Endothelial cell of umbilical vein (primary cell): ENCODE measurements around the gene IGSF9B. TPM values are rescaled to one million over a fixed set of nuclear protein-coding genes. Genes with fewer than 3 reads are reported as not detected.

ENCODE experiments used
- BruUV-seq: library from RNA; stranded (reverse); fragments of 400-500 nt; replicated peaks from 2 replicates; lab custom pipeline; 2021; lab: Mats Ljungman, UMichigan
- CTCF ChIA-PET: fragments of 300-600, 350-600 bp; sonication (Branson Sonifier 250); formaldehyde crosslinking; loops from one replicate; lab custom pipeline; 2021; ENCODE audit warnings: antibody characterized with exemption, inconsistent platforms; lab: Charles Lee
- POLR2A ChIA-PET: fragments of 300-600, 350-600 bp; sonication (Branson Sonifier 250); formaldehyde crosslinking; loops from one replicate; lab custom pipeline; 2021; ENCODE audit warnings: antibody characterized with exemption, inconsistent platforms; lab: Charles Lee
- DNase-seq: peaks from one replicate; pipeline ENCODE4 v3.0.0-alpha.2; 2011; ENCODE audit warnings: low read depth, low spot score
- FAIRE-seq: peaks from 2 replicates; lab custom pipeline; 2011; peaks lifted over from hg19 to GRCh38; lab: Jason Lieb, UNC
- H2AFZ ChIP-seq: 2 replicates; pipeline ENCODE4 v1.6.0; 2012; ENCODE audit warnings: low read depth, low read length, control low read depth, inconsistent platforms
- H3K27ac ChIP-seq: 2 replicates; pipeline ENCODE4 v1.5.1; 2011; ENCODE audit warnings: low read depth, mild to moderate bottlenecking, control low read depth, low read length, moderate library complexity; ENCODE audit not compliant: insufficient read depth
- H3K27me3 ChIP-seq, 2 experiments: 2 replicates each; pipeline versions ENCODE4 v1.6.0 to v1.6.1; 2011; ENCODE audit warnings: low read length in 2 of 2, mixed read lengths in 1 of 2; ENCODE audit not compliant: control insufficient read depth in 2 of 2, insufficient read depth in 2 of 2
- H3K36me3 ChIP-seq, 2 experiments: 2 replicates in 1 of 2; 3 replicates in 1 of 2; pipeline ENCODE4 v1.5.1; 2011; ENCODE audit warnings: low read length in 2 of 2, mild to moderate bottlenecking in 1 of 2, moderate library complexity in 1 of 2; ENCODE audit not compliant: control insufficient read depth in 2 of 2, insufficient read depth in 2 of 2; ENCODE audit errors: extremely low read depth in 1 of 2
- H3K4me1 ChIP-seq: 3 replicates; pipeline ENCODE4 v1.5.1; 2011; ENCODE audit warnings: mild to moderate bottlenecking, low read length; ENCODE audit not compliant: control insufficient read depth, insufficient read depth; ENCODE audit errors: extremely low read depth
- H3K4me2 ChIP-seq: 2 replicates; pipeline ENCODE4 v1.6.1; 2011; ENCODE audit warnings: low read length, control low read depth, mixed read lengths; ENCODE audit not compliant: insufficient read depth
- H3K4me3 ChIP-seq, 3 experiments: fragments of 200-600 bp in 1 of 3; sonication (generic), shearing (Covaris generic) in 1 of 3; replicated peaks in 1 of 3; 2 replicates each; pipeline ENCODE4 v1.5.1; 2011 to 2016; ENCODE audit warnings: control low read depth in 3 of 3, low read length in 3 of 3, mild to moderate bottlenecking in 2 of 3, inconsistent platforms in 1 of 3, low read depth in 1 of 3, moderate library complexity in 1 of 3; ENCODE audit not compliant: insufficient read depth in 1 of 3
- H3K79me2 ChIP-seq: 2 replicates; pipeline ENCODE4 v1.6.0; 2012; ENCODE audit warnings: low read length, inconsistent platforms; ENCODE audit not compliant: control insufficient read depth, insufficient read depth
- H3K9ac ChIP-seq: replicated peaks from 2 replicates; pipeline ENCODE3; 2011; ENCODE audit warnings: low read length, control low read depth; ENCODE audit not compliant: insufficient read depth; ENCODE audit errors: extremely low read depth
- H3K9me1 ChIP-seq: replicated peaks from 3 replicates; pipeline ENCODE4 v1.6.0; 2011; ENCODE audit warnings: mild to moderate bottlenecking, low read length; ENCODE audit not compliant: control insufficient read depth, insufficient read depth; ENCODE audit errors: extremely low read depth
- H3K9me3 ChIP-seq: replicated peaks from 2 replicates; pipeline ENCODE4 v1.5.1; 2012; ENCODE audit warnings: low read length, inconsistent platforms; ENCODE audit not compliant: control insufficient read depth, insufficient read depth
- H4K20me1 ChIP-seq: replicated peaks from 2 replicates; pipeline ENCODE3; 2011; ENCODE audit warnings: mild to moderate bottlenecking, low read length; ENCODE audit not compliant: control insufficient read depth, insufficient read depth; ENCODE audit errors: extremely low read depth
- CTCF ChIP-seq, 2 donors: IDR thresholded peaks; 1 replicate in 1 of 2; 2 replicates in 1 of 2; pipeline ENCODE4 v1.5.1; 2011; ENCODE audit warnings: low read length in 2 of 2, mild to moderate bottlenecking in 2 of 2, moderate library complexity in 2 of 2, control low read depth in 1 of 2, inconsistent platforms in 1 of 2, low read depth in 1 of 2; ENCODE audit not compliant: insufficient read depth in 1 of 2; ENCODE audit errors: extremely low read depth in 1 of 2
- EZH2 ChIP-seq: IDR thresholded peaks from 2 replicates; pipeline ENCODE4 v1.6.1; 2012; ENCODE audit warnings: borderline replicate concordance, low read depth, mild to moderate bottlenecking, moderate library complexity, low read length, inconsistent platforms; ENCODE audit not compliant: severe bottlenecking
- FOS ChIP-seq: IDR thresholded peaks from 2 replicates; pipeline ENCODE4 v1.6.1; 2011; ENCODE audit warnings: mild to moderate bottlenecking, low read length, moderate library complexity, borderline replicate concordance; ENCODE audit not compliant: insufficient read depth
- GATA2 ChIP-seq: IDR thresholded peaks from 2 replicates; pipeline ENCODE4 v1.7.0; 2011; ENCODE audit warnings: low read depth, mild to moderate bottlenecking, moderate library complexity, mixed read lengths, low read length; ENCODE audit not compliant: insufficient read length, insufficient read depth
- JUN ChIP-seq: IDR thresholded peaks from 2 replicates; pipeline ENCODE4 v1.6.1; 2011; ENCODE audit warnings: borderline replicate concordance, low read depth; ENCODE audit not compliant: insufficient read length, insufficient read depth
- MAX ChIP-seq: IDR thresholded peaks from 2 replicates; pipeline ENCODE4 v1.6.1; 2011; ENCODE audit not compliant: insufficient read depth, insufficient read length
- MYC ChIP-seq: IDR thresholded peaks from one replicate; pipeline ENCODE4 v1.6.1; 2011; ENCODE audit warnings: mild to moderate bottlenecking, low read depth, low read length
- POLR2A ChIP-seq: IDR thresholded peaks from 2 replicates; pipeline ENCODE4 v1.6.1; 2012; ENCODE audit warnings: low read depth, mild to moderate bottlenecking, control low read depth, low read length
- POLR2AphosphoS5 ChIP-seq: IDR thresholded peaks from 2 replicates; pipeline ENCODE4 v1.6.1; 2012; ENCODE audit warnings: low read depth, mild to moderate bottlenecking, control low read depth, low read length, moderate library complexity; ENCODE audit not compliant: insufficient read depth
- dilution Hi-C: fragments of 300-500 bp; cut with MboI; formaldehyde crosslinking; loops from one replicate; pipeline ENCODE4 v1.15.0; 2019; ENCODE audit warnings: low sequenced_read_pairs; ENCODE audit not compliant: extremely low pct_ligation_motif_present
- intact Hi-C: fragments of 100-400 bp; cut with micrococcal nuclease; formaldehyde crosslinking; loops from one replicate; pipeline ENCODE4 v1.10.0; 2022
- polyA plus RNA-seq, 4 experiments: library from polyadenylated mRNA; depleted of rRNA in 3 of 4; stranded (reverse) in 3 of 4; unstranded in 1 of 4; fragments of >200 nt; gene quantifications; 2 replicates each; pipeline versions ENCODE4 v1.2.1 to v1.2.3, GENCODE V29; 2011 to 2012; ENCODE audit warnings: missing spikeins in 1 of 4
- total RNA-seq: library from RNA; stranded (reverse); gene quantifications from 2 replicates; pipeline ENCODE4 v1.2.3, GENCODE V29; 2021

The IGSF9B gene
- total and polyA plus RNA-seq, 2 donors (not counting 3 experiments of a cell fraction or from before 2014, with no cell fraction given) = 0.15 to 0.18 TPM

- no peaks in the 10 kb centered on the region for H3K9me1 ChIP-seq
- POLR2A ChIA-PET = no interaction called here
- H3K4me3 ChIP-seq = no peak overlapping the region
- H3K36me3 ChIP-seq = no peaks in the 10 kb centered on the region
- no peaks in the 10 kb centered on the region for H3K79me2 ChIP-seq
- no peak for DNase-seq
- no peaks in the 10 kb centered on the region for H3K4me1 ChIP-seq
- H4K20me1 ChIP-seq = no peaks in the 10 kb centered on the region
- no peaks in the 10 kb centered on the region for H3K9me3 ChIP-seq
- H3K27me3 ChIP-seq = no peaks in the 10 kb centered on the region
- CTCF ChIA-PET = no interaction called here
- no peak overlapping the region for H3K4me2 ChIP-seq
- no peak overlapping the region for H3K9ac ChIP-seq
- no peak for TF ChIP-seq CTCF (IDR thresholded peaks at IDR 0.05; ENCODE audit: extremely low read depth in 1 of 2, insufficient read depth in 1 of 2, low read depth in 1 of 2, low read length in 2 of 2)
- TF ChIP-seq EZH2 = no peak
- no peak for TF ChIP-seq POLR2A
- intact Hi-C loops = no loop called here
- no TSS peak for BruUV-seq
- no peak overlapping the region for H3K27ac ChIP-seq
- no peak for FAIRE-seq
- H2AFZ ChIP-seq = no peak overlapping the region
- dilution Hi-C loops = no loop called here
These were observed 16.7 kb downstream of the IGSF9B start for GRCh38 chr11:133940034-133940433.

GRCh38 chr11:133939558-133939957 is 17.2 kb downstream of the IGSF9B start:
- Histone ChIP-seq H3K36me3 (no peaks in the 10 kb centered on the region), H3K4me2 (no peak overlapping the region), H3K27me3 (no peaks in the 10 kb centered on the region), H3K4me3 (no peak overlapping the region), H2AFZ (no peak overlapping the region), H4K20me1 (no peaks in the 10 kb centered on the region), H3K27ac (no peak overlapping the region), H3K9me1 (no peaks in the 10 kb centered on the region), H3K79me2 (no peaks in the 10 kb centered on the region), H3K9me3 (no peaks in the 10 kb centered on the region), H3K9ac (no peak overlapping the region), H3K4me1 (no peaks in the 10 kb centered on the region)
- dilution Hi-C loops = no loop called here
- no peak for DNase-seq
- ChIA-PET CTCF (no interaction called here), POLR2A (no interaction called here)
- FAIRE-seq = no peak
- TF ChIP-seq CTCF (IDR thresholded peaks at IDR 0.05; ENCODE audit: extremely low read depth in 1 of 2, insufficient read depth in 1 of 2, low read depth in 1 of 2, low read length in 2 of 2) (no peak), MYC (no peak), GATA2 (no peak), EZH2 (no peak), POLR2AphosphoS5 (no peak), POLR2A (no peak), FOS (no peak), JUN (no peak), MAX (no peak)
- intact Hi-C loops = no loop called here
- BruUV-seq = no TSS peak
